HEK293 (cell line): ENCODE measurements around the gene PLOD2.

Experiments used
- CTCF ChIA-PET: fragments of 350-600 bp; formaldehyde crosslinking; extraction: SDS; loops from one replicate; lab custom pipeline; 2021; ENCODE audit warnings: antibody characterized with exemption; lab: Yijun Ruan, JAX
- POLR2A ChIA-PET: fragments of 300-600 bp; formaldehyde crosslinking; extraction: SDS; loops from one replicate; lab custom pipeline; 2020; ENCODE audit warnings: antibody characterized with exemption, inconsistent platforms; lab: Yijun Ruan, JAX
- H3K27ac ChIP-seq: fragments of 200-500 bp; sonication (Bioruptor generic); 2 replicates; pipeline ENCODE4 v1.5.1; 2014; ENCODE audit warnings: low read depth, low read length, control low read depth, inconsistent platforms; ENCODE audit errors: extremely low read depth
- H3K36me3 ChIP-seq, 2 experiments: fragments of 200-500 bp in 1 of 2; sonication (Bioruptor generic) in 1 of 2; 1 replicate in 1 of 2; 2 replicates in 1 of 2; pipeline ENCODE4 v1.5.1; 2014 to 2017; ENCODE audit warnings: inconsistent platforms in 2 of 2, low read length in 2 of 2; ENCODE audit not compliant: control insufficient read depth in 2 of 2, insufficient read depth in 1 of 2
- H3K4me1 ChIP-seq: fragments of 200-500 bp; sonication (Bioruptor generic); 2 replicates; pipeline ENCODE4 v1.5.1; 2014; ENCODE audit warnings: mild to moderate bottlenecking, low read length, inconsistent platforms; ENCODE audit not compliant: control insufficient read depth, insufficient read depth
- H3K4me3 ChIP-seq: 2 replicates; pipeline ENCODE4 v1.5.1; 2011; ENCODE audit warnings: low read depth, mild to moderate bottlenecking, control low read depth, low read length, moderate library complexity
- H3K9me3 ChIP-seq: fragments of 200-500 bp; sonication (Bioruptor generic); 2 replicates; pipeline ENCODE4 v1.5.1; 2014; ENCODE audit warnings: low read depth, low read length, inconsistent platforms; ENCODE audit not compliant: control insufficient read depth, insufficient read depth
- BCL11A ChIP-seq: fragments of 450-650 bp; formaldehyde crosslinking; IDR thresholded peaks from 2 replicates; pipeline ENCODE4 v1.5.1; 2016; ENCODE audit warnings: low read depth, missing biosample characterization, missing genetic modification characterization
- ELK4 ChIP-seq: IDR thresholded peaks from 2 replicates; pipeline ENCODE4 v1.6.1; 2011; ENCODE audit warnings: mild to moderate bottlenecking, low read depth, low read length, borderline replicate concordance
- GLI4 ChIP-seq: fragments of 450-650 bp; formaldehyde crosslinking; IDR thresholded peaks from 2 replicates; pipeline ENCODE4 v1.5.1; 2016; ENCODE audit warnings: missing biosample characterization, missing genetic modification characterization
- GLIS1 ChIP-seq: fragments of 450-650 bp; formaldehyde crosslinking; IDR thresholded peaks from 2 replicates; pipeline ENCODE4 v1.5.1; 2016; ENCODE audit warnings: missing biosample characterization, missing genetic modification characterization
- OVOL3 ChIP-seq: fragments of 450-650 bp; formaldehyde crosslinking; IDR thresholded peaks from 2 replicates; pipeline ENCODE4 v1.5.1; 2016; ENCODE audit warnings: missing biosample characterization, missing genetic modification characterization
- ZNF16 ChIP-seq: fragments of 450-650 bp; formaldehyde crosslinking; IDR thresholded peaks from 2 replicates; pipeline ENCODE4 v1.5.1; 2016; ENCODE audit warnings: low read depth, missing biosample characterization, missing genetic modification characterization
- ZNF184 ChIP-seq: fragments of 450-650 bp; IDR thresholded peaks from 2 replicates; pipeline ENCODE4 v1.5.1; 2018; ENCODE audit warnings: missing biosample characterization, mild to moderate bottlenecking, missing genetic modification characterization
- ZNF26 ChIP-seq: fragments of 450-650 bp; formaldehyde crosslinking; IDR thresholded peaks from 2 replicates; pipeline ENCODE4 v1.5.1; 2016; ENCODE audit warnings: missing biosample characterization, missing genetic modification characterization
- ZNF280D ChIP-seq: fragments of 450-650 bp; formaldehyde crosslinking; IDR thresholded peaks from 2 replicates; pipeline ENCODE4 v1.5.1; 2016; ENCODE audit warnings: missing biosample characterization, missing genetic modification characterization
- ZNF335 ChIP-seq: fragments of 450-650 bp; formaldehyde crosslinking; conservative IDR thresholded peaks from 2 replicates; pipeline ENCODE4 v1.5.1; 2016; ENCODE audit warnings: missing biosample characterization, missing genetic modification characterization
- ZNF555 ChIP-seq: fragments of 450-650 bp; formaldehyde crosslinking; conservative IDR thresholded peaks from 2 replicates; pipeline ENCODE4 v1.5.1; 2017; ENCODE audit warnings: missing biosample characterization, mild to moderate bottlenecking, missing genetic modification characterization, inconsistent platforms
- ZNF560 ChIP-seq: fragments of 450-650 bp; formaldehyde crosslinking; IDR thresholded peaks from 2 replicates; pipeline ENCODE4 v1.5.1; 2017; ENCODE audit warnings: missing biosample characterization, missing genetic modification characterization, borderline replicate concordance
- ZNF785 ChIP-seq: fragments of 450-650 bp; formaldehyde crosslinking; IDR thresholded peaks from 2 replicates; pipeline ENCODE4 v1.5.1; 2016; ENCODE audit warnings: missing biosample characterization, missing genetic modification characterization
- ZNF791 ChIP-seq: fragments of 450-650 bp; formaldehyde crosslinking; IDR thresholded peaks from 2 replicates; pipeline ENCODE4 v1.5.1; 2016; ENCODE audit warnings: missing biosample characterization, missing genetic modification characterization
- TF ChIP-seq, protein P1 (sequence below): fragments of 450-650 bp; formaldehyde crosslinking; IDR thresholded peaks from 2 replicates; pipeline ENCODE4 v1.5.1; 2016; ENCODE audit warnings: missing biosample characterization, missing genetic modification characterization, borderline replicate concordance
- TF ChIP-seq, protein P2 (sequence below): fragments of 450-650 bp; formaldehyde crosslinking; IDR thresholded peaks from 2 replicates; pipeline ENCODE4 v1.5.1; 2017; ENCODE audit warnings: missing biosample characterization, missing genetic modification characterization

The PLOD2 gene

DNA sequence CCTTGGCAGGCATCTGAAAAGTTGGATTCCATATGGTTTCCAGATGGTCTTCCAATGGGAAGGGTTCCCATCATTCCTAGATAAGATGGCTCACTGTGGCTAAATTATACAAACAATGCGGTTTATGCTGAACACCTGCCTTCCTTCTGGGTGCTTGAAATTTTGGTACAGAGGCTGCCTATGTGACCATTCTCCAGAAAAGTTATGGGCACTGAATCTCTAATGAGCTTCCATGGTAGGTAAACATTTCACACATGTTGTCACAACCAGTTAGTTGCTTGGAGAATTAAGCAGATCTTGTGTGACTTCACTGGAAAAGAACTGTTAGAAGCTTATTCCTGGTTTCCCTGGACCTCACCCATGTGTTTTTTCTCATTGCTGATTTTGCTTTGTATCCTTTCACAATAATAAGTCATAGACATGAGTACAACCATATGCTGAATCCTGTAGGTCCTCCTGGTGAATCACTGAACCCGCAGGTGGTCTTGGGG, 30.1 kb downstream of the PLOD2 start:
- Histone ChIP-seq H3K36me3 (no peaks in the 10 kb centered on the region), H3K4me3 (no peak overlapping the region), H3K4me1 (peaks cover 13% of the 10 kb centered on the region), H3K27ac (no peak overlapping the region), H3K9me3 (no peaks in the 10 kb centered on the region)
- ChIA-PET CTCF (interaction anchor here (0.6 kb wide), 1 partner anchor 143 kb away, joined by 3 read pairs; no protein-coding TSS in a partner anchor), POLR2A (no interaction called here)
- TF ChIP-seq ZNF335 (tag by site-specific recombination): no peak
- TF ChIP-seq, all 188 proteins: peak for 0

GRCh38 chr3:146129750-146130149, 31.2 kb downstream of the PLOD2 start:
- ChIA-PET POLR2A (no interaction called here), CTCF (interaction anchor here (0.6 kb wide), 1 partner anchor 39 kb away, joined by 3 read pairs; no protein-coding TSS in a partner anchor)
- TF ChIP-seq, protein P1, sequence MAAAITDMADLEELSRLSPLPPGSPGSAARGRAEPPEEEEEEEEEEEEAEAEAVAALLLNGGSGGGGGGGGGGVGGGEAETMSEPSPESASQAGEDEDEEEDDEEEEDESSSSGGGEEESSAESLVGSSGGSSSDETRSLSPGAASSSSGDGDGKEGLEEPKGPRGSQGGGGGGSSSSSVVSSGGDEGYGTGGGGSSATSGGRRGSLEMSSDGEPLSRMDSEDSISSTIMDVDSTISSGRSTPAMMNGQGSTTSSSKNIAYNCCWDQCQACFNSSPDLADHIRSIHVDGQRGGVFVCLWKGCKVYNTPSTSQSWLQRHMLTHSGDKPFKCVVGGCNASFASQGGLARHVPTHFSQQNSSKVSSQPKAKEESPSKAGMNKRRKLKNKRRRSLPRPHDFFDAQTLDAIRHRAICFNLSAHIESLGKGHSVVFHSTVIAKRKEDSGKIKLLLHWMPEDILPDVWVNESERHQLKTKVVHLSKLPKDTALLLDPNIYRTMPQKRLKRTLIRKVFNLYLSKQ (tag by site-specific recombination): no peak
- TF ChIP-seq BCL11A (tag by site-specific recombination): no peak
- no peak for TF ChIP-seq OVOL3 (tag by site-specific recombination)
- TF ChIP-seq GLIS1 (tag by site-specific recombination): no peak
- TF ChIP-seq ZNF184 (tag by site-specific recombination): no peak
- TF ChIP-seq GLI4 (tag by site-specific recombination): no peak
- no peak for TF ChIP-seq ZNF280D (tag by site-specific recombination)
- no peak for TF ChIP-seq ZNF16 (tag by site-specific recombination)
- no peak for TF ChIP-seq ZNF555 (tag by site-specific recombination)
- no peak for TF ChIP-seq ZNF785 (tag by site-specific recombination)
- TF ChIP-seq ZNF791 (tag by site-specific recombination): no peak
- TF ChIP-seq ZNF335 (tag by site-specific recombination): no peak
- Histone ChIP-seq H3K27ac (no peak overlapping the region), H3K36me3 (no peaks in the 10 kb centered on the region), H3K4me3 (no peak overlapping the region), H3K9me3 (no peaks in the 10 kb centered on the region), H3K4me1 (peaks cover 13% of the 10 kb centered on the region)

- no peak overlapping the region for H3K27ac ChIP-seq
- H3K4me3 ChIP-seq: no peak overlapping the region
- CTCF ChIA-PET: no interaction called here
- no peak for TF ChIP-seq ZNF26 (tag by site-specific recombination)
- TF ChIP-seq, protein P2, sequence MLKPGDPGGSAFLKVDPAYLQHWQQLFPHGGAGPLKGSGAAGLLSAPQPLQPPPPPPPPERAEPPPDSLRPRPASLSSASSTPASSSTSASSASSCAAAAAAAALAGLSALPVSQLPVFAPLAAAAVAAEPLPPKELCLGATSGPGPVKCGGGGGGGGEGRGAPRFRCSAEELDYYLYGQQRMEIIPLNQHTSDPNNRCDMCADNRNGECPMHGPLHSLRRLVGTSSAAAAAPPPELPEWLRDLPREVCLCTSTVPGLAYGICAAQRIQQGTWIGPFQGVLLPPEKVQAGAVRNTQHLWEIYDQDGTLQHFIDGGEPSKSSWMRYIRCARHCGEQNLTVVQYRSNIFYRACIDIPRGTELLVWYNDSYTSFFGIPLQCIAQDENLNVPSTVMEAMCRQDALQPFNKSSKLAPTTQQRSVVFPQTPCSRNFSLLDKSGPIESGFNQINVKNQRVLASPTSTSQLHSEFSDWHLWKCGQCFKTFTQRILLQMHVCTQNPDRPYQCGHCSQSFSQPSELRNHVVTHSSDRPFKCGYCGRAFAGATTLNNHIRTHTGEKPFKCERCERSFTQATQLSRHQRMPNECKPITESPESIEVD: peak; percentile 52
- no peak for TF ChIP-seq ELK4
- no peak for TF ChIP-seq ZNF560 (tag by site-specific recombination)
- TF ChIP-seq, protein P1 (tag by site-specific recombination): no peak
- TF ChIP-seq, all 188 proteins: peak for 1
- Histone ChIP-seq H3K9me3 (no peaks in the 10 kb centered on the region), H3K4me1 (peaks cover 6% of the 10 kb centered on the region), H3K36me3 (no peaks in the 10 kb centered on the region)
- POLR2A ChIA-PET: interaction anchor here (0.6 kb wide), 1 partner anchor 49 kb away, joined by 3 read pairs; no protein-coding TSS in a partner anchor
These were observed 32.0 kb downstream of the PLOD2 start for GRCh38 chr3:146128939-146129338.
